Measurements from ENCODE around the gene INPP5A. TPM values are rescaled to one million over a fixed set of nuclear protein-coding genes. Genes with fewer than 3 reads are reported as not detected.

The INPP5A gene
- total and polyA plus RNA-seq, 10 of the 15 experiments (the other 5 are each of a cell fraction or from before 2014, with no cell fraction given): 0.52 to 15.0 (median 6.3) TPM

DNA sequence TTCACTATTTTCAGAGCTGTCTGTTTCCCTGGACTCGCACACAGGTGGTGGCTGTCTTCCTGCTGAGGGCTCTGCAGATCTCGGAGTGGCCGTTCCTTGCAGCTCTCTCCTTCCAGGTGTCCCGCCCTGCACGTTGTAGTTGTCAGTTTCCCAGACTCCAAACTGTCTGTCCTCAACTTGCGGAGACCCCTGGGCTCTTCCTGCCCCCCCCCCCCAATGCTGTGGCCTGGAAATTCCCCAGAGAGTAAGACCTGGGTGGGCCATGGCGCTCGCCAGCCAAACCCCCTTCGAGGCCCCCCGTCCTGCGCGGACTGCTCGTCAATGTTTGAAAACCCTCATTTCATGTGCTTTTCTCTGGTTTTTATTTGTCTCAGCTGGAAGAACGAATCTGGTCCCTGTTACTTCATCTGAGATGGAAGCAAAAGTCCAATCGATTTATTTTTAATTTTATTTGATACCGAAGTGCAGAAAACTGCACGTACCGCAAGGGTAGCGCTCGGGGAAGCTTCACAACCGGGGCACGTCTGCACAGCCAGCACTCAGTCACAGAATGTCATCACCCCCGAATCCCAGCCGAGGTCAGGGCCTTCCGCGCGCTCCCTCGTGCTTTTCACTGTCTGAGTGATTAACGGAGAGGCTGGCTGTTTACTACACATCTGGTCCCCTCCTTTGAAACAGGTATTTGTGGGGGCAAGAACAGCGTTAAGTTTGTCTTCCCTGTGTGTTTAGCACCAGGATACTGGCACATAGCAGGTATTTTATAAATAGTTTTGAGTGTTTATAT, 294.8 kb downstream of the INPP5A start:
- Histone ChIP-seq H3K27ac (ENCODE audit: control insufficient read depth, insufficient read depth) (no peak overlapping the region), H3K4me1 (ENCODE audit: control insufficient read depth, insufficient read depth, low read length) (no peaks in the 10 kb centered on the region), H3K9me3 (replicated peaks; ENCODE audit: control insufficient read depth, insufficient read depth, low read length) (no peaks in the 10 kb centered on the region; the same call in 2 of the 3 replicates), H3K9ac (ENCODE audit: control insufficient read depth, insufficient read depth, low read length) (no peak overlapping the region), H3K79me2 (ENCODE audit: control insufficient read depth, insufficient read depth, low read length) (no peaks in the 10 kb centered on the region), H3K36me3 (ENCODE audit: control insufficient read depth in 2 of 2, insufficient read depth in 2 of 2, low read length in 1 of 2) (no peaks in the 10 kb centered on the region), H3K27me3 (replicated peaks in 1 of 2; ENCODE audit: control insufficient read depth in 2 of 2, insufficient read depth in 2 of 2, low read length in 1 of 2) (no peaks in the 10 kb centered on the region), H3K4me2 (ENCODE audit: control insufficient read depth, insufficient read depth) (no peak overlapping the region), H2AFZ (ENCODE audit: control insufficient read depth, low read depth, low read length) (no peak overlapping the region), H3K4me3 (no peak overlapping the region), H4K20me1 (ENCODE audit: control insufficient read depth, insufficient read depth) (no peaks in the 10 kb centered on the region)
- in situ Hi-C loops (cut with MboI): no loop called here
- no peak for ATAC-seq
- no TSS peak for BruUV-seq (replicated peaks)
- no peak for DNase-seq (ENCODE audit: low read depth, low spot score)
- SMC1A ChIA-PET (ENCODE audit: uncharacterized antibody, unreplicated experiment): interaction anchor here (0.6 kb wide), 1 partner anchor 261 kb away, joined by 3 read pairs; no protein-coding TSS in a partner anchor
- RAD21 ChIA-PET (ENCODE audit: unreplicated experiment): no interaction called here
- intact Hi-C loops (cut with micrococcal nuclease; ENCODE audit: unreplicated experiment): no loop called here
- CTCF ChIA-PET: no interaction called here
- POLR2A ChIA-PET: no interaction called here
- FAIRE-seq: no peak
- WGBS (ENCODE audit: insufficient coverage, insufficient replicate concordance, low lambda C conversion rate, missing lambda C conversion rate): 57% methylated on average over 30 of the region's 30 CpGs
- TF ChIP-seq RAD21 (IDR thresholded peaks at IDR 0.05; ENCODE audit: insufficient read depth, low read depth, low read length) (no peak), PAX5 (IDR thresholded peaks at IDR 0.05; ENCODE audit: borderline replicate concordance, low read depth, low read length) (no peak), YY1 (IDR thresholded peaks at IDR 0.05; ENCODE audit: low read depth, low read length) (no peak), TARDBP (IDR thresholded peaks at IDR 0.05; ENCODE audit: borderline replicate concordance) (no peak), MTA3 (IDR thresholded peaks at IDR 0.05; ENCODE audit: borderline replicate concordance, low read length) (no peak), HCFC1 (IDR thresholded peaks at IDR 0.05; ENCODE audit: low read length) (no peak), FOXM1 (IDR thresholded peaks at IDR 0.05; ENCODE audit: low read depth, low read length) (no peak), NFYB (IDR thresholded peaks at IDR 0.05; ENCODE audit: insufficient read depth, low read depth, low read length) (no peak), HDAC2 (IDR thresholded peaks at IDR 0.05) (no peak), POU2F2 (IDR thresholded peaks at IDR 0.05; ENCODE audit: borderline replicate concordance, low read depth, low read length) (no peak), SMARCA5 (IDR thresholded peaks at IDR 0.05) (no peak), IRF4 (IDR thresholded peaks at IDR 0.05; ENCODE audit: low read depth, low read length) (no peak), JUNB (IDR thresholded peaks at IDR 0.05) (no peak)
- TF ChIP-seq, protein P1, sequence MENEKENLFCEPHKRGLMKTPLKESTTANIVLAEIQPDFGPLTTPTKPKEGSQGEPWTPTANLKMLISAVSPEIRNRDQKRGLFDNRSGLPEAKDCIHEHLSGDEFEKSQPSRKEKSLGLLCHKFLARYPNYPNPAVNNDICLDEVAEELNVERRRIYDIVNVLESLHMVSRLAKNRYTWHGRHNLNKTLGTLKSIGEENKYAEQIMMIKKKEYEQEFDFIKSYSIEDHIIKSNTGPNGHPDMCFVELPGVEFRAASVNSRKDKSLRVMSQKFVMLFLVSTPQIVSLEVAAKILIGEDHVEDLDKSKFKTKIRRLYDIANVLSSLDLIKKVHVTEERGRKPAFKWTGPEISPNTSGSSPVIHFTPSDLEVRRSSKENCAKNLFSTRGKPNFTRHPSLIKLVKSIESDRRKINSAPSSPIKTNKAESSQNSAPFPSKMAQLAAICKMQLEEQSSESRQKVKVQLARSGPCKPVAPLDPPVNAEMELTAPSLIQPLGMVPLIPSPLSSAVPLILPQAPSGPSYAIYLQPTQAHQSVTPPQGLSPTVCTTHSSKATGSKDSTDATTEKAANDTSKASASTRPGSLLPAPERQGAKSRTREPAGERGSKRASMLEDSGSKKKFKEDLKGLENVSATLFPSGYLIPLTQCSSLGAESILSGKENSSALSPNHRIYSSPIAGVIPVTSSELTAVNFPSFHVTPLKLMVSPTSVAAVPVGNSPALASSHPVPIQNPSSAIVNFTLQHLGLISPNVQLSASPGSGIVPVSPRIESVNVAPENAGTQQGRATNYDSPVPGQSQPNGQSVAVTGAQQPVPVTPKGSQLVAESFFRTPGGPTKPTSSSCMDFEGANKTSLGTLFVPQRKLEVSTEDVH (IDR thresholded peaks at IDR 0.05; ENCODE audit: low read depth, partially characterized antibody): no peak
- TF ChIP-seq, protein P2, sequence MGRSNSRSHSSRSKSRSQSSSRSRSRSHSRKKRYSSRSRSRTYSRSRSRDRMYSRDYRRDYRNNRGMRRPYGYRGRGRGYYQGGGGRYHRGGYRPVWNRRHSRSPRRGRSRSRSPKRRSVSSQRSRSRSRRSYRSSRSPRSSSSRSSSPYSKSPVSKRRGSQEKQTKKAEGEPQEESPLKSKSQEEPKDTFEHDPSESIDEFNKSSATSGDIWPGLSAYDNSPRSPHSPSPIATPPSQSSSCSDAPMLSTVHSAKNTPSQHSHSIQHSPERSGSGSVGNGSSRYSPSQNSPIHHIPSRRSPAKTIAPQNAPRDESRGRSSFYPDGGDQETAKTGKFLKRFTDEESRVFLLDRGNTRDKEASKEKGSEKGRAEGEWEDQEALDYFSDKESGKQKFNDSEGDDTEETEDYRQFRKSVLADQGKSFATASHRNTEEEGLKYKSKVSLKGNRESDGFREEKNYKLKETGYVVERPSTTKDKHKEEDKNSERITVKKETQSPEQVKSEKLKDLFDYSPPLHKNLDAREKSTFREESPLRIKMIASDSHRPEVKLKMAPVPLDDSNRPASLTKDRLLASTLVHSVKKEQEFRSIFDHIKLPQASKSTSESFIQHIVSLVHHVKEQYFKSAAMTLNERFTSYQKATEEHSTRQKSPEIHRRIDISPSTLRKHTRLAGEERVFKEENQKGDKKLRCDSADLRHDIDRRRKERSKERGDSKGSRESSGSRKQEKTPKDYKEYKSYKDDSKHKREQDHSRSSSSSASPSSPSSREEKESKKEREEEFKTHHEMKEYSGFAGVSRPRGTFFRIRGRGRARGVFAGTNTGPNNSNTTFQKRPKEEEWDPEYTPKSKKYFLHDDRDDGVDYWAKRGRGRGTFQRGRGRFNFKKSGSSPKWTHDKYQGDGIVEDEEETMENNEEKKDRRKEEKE (IDR thresholded peaks at IDR 0.05): no peak
- TF ChIP-seq, protein P3, sequence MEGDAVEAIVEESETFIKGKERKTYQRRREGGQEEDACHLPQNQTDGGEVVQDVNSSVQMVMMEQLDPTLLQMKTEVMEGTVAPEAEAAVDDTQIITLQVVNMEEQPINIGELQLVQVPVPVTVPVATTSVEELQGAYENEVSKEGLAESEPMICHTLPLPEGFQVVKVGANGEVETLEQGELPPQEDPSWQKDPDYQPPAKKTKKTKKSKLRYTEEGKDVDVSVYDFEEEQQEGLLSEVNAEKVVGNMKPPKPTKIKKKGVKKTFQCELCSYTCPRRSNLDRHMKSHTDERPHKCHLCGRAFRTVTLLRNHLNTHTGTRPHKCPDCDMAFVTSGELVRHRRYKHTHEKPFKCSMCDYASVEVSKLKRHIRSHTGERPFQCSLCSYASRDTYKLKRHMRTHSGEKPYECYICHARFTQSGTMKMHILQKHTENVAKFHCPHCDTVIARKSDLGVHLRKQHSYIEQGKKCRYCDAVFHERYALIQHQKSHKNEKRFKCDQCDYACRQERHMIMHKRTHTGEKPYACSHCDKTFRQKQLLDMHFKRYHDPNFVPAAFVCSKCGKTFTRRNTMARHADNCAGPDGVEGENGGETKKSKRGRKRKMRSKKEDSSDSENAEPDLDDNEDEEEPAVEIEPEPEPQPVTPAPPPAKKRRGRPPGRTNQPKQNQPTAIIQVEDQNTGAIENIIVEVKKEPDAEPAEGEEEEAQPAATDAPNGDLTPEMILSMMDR (IDR thresholded peaks at IDR 0.05 in 2 of 3, conservative IDR thresholded peaks at IDR 0.05 in 1 of 3; ENCODE audit: control insufficient read depth in 2 of 3, extremely low read depth in 1 of 3, insufficient read depth in 1 of 3, low read depth in 3 of 3, low read length in 3 of 3): no peak

All from GM12878 (cell line).